NCI-H446 (cell line): ENCODE data around the gene FUT7.
"Not testable (repeated sequence)": the region's sequence is repeated elsewhere in the genome, so short reads cannot be mapped to it uniquely, and the experiment has no call there.

Experiments used
- DNase-seq, 2 experiments: peaks; one replicate each; lab custom pipeline; 2025; lab: John Stamatoyannopoulos, UW

Gene FUT7

DNA sequence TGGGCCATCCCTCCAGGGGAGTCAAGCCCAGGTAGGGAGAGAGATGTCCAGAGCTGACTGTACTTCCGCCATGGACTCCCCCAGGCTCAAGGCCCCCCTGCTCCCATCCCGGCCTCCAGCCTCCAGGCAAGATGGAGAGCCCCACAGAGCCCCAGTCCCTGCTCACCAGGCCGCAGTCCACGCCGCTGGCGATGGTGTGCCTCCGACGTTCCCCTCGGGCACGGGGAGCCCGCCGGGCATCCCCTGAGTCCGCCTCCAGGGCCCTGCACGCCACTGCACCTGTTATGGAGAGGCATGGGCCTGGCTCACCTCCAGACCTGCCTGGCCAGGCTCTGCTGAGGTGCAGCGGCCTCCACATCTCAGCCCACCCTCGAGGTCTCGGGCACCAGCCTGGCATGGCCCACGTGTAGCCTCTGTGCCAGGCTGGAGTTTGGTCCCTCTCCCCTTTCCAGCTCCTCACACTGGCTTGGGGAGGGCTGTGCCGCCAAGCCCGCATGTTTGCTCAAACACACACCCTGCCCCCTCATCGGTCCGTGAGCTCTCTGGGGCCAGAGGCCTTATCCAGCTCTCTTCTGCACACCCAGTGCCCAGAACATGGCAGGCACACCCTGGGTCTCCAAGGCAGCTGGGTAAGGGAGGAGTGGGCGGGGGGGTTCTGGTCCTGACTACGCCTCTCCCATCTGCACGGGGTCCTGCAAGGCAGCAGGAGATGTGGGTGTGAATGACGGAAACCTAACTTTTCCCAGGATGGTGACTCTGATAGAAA is 34.4 kb upstream of the FUT7 start:
- no peak for DNase-seq

DNA sequence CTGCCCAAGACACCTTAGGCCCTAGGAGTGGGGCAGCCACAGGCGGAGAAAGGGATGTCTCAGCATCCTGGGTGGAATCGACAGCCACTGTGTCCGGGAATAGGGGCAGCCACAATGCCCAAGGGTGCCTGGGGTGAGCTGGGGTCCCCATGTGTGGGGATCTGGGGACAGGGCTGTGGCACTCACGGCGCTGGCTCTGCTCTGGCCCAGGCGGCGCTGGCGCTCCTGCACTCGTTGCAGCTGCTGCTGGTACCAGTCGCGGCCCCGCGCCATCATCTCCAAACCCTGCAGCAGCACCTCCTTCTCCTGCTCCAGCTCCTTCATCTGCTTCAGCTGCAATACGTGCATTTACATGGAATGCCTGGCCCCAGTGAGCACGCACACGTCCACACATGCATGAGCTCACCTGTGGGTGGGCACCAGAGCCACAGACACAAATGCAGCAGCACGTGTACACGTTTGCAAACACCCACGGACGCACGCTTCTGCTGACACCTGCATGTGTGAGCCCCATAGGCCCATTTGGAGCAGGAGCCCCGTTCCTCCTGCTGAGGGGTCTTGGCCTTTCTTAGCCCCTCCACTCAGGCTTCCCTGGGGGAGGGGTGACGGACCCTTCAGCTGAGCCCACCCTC is 33.6 kb upstream of the FUT7 start:
- no peak for DNase-seq

DNA sequence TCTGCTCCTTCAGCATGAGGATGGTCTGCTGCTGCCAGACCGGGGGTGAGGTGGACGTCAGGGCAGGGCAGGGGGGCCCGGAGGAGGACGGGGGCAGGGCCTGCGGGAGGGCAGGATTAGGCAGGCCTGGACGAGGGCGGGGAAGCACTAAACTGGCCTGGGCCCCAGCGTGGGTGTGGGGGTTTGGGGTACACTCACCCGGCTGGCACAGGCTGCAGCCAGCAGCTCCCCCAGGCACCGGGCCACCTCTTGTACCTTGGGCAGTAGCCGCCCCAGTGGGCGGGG is 32.9 kb upstream of the FUT7 start:
- DNase-seq: no peak

DNA sequence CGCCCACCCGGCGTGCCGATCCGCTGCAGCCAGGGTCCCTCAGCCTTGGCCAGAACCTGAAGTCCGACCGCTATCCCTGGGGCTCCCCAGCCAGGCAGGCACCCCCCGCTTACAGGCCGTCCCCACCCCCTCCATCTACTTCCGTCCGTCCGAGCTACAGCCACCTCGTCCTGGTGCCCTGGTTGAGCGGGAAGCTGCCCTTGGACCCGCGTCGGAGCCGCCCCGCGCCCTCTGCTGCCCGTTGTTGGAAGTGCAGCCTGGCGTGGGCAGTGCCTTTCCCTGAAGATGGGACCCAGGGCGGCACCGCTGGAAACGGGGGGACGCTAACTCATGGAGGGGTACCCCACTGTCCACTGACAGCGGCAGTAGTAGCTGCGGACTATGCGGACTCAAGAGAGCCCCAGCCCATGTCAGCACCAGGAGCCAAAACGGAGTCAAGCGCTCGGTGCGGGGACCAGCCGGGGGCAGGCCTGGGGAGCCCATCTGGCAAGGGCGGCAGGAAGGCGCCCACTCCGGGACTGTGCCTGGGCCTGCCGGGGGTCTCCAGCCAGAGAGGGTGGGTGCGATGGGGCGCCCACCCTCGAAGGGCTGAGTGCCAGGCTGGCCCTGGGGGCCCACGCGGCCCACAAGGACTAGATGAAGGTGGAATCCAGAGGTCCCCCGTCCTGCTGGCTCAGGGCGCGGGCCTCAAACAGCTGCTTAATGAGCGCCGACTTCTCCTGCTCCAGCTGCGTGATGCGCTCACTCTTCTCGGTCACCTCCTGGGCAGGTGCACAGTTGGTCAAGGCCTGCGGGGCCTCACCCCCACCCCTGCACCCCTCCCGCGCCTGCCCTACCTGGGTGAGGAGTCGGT is 32.4 kb upstream of the FUT7 start:
- DNase-seq: peak in 1 of 2 experiments; percentile 10

DNA sequence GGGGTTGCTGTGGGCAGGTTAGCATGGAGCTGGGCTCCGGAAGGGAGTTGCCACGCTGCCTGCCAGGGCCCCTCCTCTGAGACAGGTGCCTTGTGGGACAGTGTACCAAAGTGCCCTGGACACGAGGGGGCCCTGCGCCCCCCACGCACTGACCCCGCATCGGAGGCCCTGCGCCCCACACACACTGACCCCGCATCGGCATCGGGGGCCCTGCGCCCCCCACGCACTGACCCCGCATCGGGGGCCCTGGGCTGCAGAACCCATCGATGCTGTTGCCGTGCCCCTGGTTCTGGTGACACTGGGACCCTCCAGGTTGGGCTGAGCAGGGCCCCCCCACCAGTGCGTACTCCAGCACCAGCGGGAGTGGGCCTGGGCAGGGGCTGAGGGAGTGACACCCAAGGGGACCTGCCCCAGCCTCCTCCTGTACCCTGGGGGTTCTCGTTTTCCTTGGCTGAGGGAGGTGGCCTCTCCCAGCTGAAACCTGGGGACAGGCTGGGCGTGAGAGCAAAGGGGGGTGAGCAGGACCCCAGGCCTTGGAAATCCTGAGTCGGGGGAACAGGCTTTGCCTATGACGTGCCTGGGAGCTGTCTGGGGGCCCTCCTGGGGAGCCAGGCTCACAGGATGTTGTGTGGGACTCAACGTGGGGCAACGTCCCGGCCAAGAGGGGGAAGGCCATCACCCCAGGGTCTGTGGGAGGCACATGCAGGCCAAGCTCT is 31.6 kb upstream of the FUT7 start:
- no peak for DNase-seq

DNA sequence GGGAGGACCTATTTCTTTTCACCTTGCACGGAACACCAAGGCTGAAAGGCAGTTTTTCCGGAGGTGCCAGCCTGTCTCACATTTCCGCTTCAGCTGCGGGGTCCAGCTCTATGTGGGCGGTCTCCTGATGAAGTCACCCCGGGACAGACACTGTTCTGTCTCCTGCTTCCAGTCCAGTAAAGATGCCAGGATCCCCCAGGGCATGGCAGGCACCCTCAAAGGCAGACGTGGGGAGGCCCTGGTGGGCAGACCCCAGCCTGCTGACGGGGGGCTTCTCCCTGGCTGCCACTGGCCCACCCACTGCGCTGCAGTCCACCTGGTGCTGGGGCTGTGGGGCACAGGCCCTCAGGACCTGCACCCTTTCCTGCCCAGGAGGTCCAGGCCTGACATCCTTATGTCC is 30.9 kb upstream of the FUT7 start:
- not testable (repeated sequence) for DNase-seq

DNA sequence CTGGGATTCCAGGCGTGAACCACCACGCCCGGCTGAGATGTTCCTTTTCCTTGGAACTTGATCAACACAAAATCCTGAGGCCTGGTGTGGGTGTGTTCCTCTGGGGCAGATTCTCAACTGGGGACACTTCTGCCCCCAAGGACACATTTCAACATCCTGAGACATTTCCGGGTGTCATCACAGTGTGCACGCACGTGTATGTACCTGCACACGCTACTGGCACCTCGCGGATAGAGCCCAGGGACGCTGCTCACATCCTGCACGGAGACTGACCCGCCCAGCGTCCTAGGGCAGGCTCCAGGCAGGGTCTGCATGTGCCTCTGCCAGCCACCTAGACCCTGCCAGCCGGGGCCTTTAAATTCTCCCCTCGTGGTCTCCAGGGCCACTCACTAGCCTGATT is 30.5 kb upstream of the FUT7 start:
- DNase-seq: no peak

DNA sequence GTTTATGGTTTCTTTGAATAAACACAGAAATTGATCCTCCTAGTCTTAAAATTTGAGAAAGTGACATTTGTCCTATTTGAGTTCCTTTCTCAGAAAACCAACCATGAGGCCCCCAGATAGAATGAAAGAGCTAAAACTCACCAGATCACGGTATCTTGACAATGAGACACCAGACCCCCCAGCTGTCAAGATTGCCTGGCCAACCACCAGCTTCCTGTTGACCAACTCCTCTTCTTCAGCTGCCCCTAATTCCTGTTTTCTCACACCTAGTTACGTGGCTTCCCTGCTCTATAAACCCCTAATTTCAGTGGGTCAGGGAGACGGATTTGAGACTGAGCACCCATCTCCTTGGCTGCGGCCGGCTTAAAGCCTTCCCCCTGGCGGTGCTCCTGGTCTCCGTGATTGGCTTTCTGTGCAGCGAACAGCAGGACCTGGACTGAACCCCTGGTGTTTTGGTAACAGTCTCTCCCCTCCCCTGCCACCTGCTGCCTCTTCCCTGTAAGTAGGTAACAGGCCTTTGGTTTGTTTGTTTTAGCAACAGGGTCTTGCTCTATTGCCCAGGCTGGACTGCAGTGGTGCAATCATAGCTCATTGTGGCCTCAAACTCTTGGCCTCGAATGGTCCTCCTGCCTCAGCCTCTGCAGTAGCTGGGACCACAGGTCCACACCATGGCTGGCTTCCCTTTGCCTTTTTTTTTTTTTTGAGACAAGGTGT is 26.8 kb upstream of the FUT7 start:
- no peak for DNase-seq

DNA sequence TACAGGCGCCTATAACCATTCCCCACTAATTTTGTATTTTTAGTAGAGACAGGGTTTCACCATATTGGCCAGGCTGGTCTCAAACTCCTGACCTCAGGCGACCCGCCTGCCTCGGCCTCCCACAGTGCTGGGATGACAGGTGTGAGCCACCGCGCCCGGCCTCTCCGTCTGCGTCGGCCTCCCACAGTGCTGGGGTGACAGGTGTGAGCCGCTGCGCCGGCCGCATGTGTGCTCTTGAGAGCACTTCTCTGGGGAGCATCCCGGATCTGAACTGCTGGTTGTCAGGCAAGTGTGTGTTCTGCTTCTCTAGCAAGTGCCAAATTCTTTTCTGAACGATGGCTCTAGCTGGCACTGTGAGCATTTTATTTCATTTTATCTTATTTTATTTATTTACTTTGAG is 25.7 kb upstream of the FUT7 start:
- DNase-seq: peak in 1 of 2 experiments; percentile 57

DNA sequence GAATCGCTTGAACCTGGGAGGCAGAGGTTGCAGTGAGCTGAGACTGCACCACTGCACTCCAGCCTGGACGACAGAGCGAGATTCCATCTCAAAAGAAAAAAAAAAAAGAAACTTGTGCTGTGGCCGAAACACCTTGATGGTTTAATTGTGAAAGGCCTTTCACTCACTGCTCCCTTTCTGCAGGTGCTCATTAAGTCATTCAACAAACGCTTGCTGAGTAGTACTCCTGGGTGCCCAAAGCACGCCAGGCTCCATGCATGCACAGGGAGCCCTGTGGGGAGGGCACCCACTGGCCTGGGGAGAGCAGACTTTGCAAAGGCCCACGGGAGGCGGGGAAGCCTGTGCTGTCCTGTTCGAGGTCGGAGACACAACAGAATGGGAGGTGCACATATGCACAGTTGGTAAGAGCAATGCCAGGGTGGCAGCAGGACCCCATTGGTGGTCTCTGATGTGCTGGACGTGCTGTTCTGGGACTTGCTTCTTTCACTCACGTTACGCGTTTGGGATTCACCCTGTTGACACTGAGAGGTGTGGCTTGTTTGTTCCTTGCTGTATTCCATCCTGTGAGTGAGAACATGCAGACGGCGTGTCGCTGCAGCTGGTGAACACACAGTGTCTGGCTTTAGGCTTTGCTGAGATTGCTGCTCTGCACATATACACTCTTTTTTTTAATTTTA is 25.0 kb upstream of the FUT7 start:
- DNase-seq: no peak

DNA sequence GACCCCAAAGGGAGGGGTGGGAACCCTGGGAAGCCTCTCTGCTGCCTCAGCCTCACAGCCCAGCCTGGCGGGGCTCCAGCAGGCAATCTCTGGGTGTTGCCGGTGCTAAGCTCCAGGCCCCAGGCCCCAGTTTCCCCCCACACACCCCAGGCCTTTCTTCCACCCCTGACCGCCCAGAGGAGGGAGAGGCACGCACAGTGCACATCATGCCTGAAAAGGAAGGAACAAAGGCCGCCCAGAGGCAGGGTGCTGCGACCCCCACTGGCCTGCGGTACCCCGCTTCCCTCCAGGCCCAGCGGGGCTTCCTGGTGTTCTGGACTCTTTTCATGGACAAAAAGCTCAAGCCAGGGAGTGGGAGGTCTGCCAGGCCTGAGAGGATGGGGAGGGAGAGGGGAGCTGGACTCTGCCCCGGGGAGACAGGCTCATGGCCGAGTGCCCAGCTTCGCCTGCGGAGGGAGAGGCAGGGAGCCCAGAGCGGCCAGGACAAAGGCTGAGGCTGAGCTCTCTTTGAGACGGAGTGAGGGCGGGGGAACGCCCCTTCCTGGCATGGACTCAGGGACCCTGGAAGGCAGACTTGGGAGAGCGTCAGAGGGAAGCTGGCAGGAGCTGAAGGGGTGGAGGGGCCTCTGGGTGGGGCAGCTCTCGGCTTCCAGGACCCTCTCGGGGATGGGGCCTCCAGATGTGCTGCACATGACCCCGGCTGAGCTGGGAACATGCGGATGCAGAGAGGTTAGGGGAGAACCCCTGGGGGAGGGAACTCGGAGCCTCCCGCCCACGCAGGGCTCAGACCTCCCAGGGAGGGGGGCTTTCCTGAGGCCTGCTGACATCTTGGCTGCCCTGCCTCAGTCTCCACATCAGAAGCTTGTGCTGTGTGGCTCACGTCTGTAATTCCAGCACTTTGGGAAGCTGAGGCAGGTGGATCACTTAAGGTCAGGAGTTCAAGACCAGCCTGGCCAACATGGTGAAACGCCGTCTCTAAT is 23.8 kb upstream of the FUT7 start:
- DNase-seq: peak; percentile 63 to 86

DNA sequence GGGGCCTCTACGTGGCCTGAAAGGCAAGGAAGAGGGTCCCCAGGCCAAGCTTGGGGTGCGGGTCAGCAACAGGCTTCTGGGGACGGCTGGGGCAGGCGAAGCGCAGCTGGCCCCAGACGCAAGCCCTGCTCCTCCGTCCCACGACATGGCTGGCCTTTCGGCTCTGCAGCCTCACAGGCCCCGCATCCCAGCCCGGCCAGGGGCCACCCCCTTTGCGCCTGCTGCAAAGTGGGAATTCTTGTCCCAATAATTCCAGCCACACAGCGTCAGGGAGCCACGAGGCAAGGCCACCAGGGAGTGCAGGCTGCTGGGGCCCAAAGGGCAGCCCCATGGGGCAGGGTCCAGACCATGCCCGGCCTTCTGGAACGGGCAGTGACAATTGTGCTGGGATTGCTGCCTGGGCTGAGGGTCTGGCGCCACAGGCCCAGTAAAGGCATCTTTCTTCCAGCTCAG is 23.1 kb upstream of the FUT7 start:
- no peak for DNase-seq

DNA sequence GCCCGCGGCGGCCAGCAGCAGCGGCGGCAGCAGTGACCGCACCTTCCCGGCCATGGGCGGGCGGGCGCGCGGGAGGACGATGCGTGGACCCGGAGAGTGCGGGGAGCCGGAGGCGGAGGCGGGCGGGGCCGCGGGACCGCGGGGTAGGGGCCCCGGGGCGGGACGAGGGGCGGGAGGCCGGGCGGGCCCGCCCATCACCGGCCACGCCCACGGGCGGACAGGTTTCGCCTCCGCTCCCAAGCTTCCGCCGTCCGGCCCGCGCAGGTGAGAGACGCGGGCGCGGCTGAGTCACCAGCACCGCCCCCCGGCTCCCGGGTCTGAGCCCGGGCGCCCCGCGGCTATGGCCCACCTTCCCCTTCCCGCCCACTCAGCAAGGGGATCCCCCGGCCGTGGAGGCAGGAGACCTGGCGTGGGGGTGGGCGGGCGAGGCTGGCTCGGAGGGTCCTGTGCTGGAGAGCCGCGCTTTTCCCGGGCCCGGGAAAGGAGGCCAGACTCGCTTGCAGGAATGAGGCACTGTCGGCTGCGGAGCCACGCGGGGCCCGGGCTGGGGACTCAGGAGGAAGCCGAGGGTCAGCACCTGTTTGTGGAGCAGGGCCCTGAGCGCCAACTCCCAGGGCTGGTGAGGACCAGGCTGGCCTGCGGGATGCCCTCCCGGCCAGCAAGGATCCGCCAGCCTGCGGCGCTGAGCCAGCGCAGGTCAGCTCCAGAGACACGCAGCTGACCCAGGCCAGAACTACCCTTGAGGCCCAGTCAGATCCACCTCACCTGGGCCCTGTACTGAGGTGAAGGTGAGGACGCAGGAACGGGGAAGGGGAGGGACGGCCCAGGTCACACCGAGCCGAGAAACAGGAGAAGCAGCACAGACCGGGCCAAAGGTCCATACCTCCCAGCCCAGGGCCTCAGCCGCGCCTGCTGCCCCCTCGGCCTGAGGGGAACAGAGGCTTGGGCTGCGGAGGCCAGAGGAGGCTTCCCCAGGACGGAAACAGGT is 22.4 kb upstream of the FUT7 start, which contains the start of gene ENTPD2:
ENTPD2 (minus strand) TSS at position 118 of the 988 bp plus-strand sequence; CDS start at position 54, 64 bp downstream.
- DNase-seq: no peak

DNA sequence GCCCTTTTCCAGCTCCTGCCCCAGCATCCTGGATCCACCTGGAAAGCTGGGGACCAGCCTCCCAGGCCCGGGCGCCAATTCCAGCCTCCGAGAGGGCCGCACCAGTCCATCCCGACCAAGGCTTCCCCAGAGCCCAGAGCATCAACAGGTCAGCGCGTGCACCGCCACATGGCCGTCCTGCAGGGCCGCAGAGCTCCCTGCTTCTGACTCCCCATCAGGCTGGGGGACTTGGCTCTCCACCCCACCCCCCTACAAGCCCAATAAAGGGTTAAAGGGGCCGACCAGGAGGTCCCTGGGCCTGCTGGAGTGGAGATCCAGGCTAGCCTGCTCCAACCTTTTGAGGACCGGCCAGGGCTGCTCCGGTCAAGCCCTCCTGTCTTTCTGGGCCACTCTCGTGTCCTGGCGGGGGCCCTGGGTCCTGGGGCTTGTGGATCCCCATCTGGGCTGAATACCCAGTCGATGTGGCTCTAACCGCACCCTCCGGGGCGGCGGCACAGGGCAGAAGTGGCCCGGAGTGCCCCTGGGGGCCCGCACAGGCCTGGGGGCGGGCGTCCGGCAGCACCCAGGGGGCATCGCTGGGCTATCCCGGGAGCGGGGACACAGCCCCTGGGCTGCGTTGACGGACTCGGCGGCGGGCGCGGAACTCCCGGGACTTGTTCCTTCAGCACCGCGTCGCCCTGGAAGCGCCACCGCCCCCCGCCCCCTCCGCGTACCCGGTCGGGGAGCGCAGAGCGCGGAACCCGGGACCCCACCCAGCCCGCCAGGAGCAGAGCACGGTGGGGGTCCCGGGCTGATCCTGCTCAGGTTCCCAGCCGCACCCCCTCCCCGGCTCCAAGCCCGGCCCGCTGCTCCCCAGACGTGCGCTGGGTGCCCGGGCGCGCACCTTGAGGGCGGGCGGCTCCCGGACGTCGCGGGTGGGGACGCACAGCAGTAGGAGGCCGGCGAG is 21.4 kb upstream of the FUT7 start:
- no peak for DNase-seq

DNA sequence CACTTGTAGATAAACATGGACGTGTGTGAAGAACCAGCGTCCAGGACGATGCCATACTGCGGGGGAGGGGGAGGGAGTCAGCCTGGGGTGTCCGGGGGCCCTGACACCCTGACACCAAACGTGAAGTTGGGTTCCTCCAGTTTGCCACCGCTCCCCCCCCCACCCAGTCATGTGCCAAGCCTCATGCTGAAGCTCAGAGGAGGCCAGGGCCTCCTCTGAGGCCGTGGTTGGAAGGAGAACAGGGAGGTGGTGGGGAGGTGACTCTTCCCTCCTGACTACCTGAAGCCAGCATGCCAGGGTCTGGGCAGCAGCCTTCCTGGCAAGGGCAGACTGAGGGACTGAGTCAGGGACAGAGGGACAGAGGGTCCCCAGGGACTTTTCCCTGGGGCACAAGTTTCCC is 20.4 kb upstream of the FUT7 start:
- DNase-seq: no peak

DNA sequence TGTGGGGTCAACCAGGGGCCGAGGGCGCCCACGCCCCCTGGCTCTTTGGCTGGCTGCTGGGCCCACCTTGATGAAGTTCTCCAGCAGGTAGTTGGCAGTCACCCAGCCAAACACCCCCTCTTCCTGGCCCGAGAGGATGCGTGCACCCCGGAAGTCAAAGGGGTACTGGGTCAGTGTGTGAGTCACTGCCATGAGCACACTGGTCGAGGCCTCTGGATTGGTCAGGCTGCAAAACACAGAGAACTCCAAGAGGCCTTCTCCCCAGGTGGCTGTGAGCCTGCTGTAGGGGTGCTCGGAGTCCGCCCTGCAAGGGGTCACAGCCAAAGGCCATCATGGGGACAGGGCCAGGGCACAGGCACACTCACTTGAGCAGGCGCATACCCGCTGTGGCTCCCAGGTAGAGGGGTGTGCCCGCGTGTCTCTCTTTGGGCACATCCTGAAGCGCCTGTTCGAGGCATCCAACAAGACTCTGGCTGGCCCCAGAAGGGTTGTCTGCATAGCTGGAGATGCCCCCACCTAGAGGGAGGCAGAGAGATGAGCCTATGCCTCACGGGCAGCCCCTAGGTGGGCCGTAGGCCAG is 19.3 kb upstream of the FUT7 start:
- no peak for DNase-seq

DNA sequence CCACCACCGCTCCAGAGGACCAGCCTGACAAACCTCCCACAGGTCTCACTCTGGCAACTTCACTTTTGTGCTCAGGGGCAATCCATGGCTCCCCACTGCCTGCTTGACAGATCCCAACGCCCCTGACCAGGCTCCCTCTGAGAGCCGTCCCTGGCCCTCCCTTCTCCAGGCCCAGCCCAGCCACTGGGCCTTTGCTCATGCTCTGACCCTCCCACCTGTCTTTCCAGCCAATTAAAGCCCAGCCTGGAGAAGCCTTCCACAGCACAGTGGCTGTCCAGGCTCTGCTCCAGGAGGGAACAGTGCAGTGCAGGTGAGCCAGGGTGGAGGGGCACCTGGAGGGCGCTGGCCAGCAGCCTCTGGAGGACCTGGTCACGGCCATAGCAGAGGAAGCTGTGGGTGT is 18.7 kb upstream of the FUT7 start:
- DNase-seq: no peak
